Brain microvascular endothelial cell (primary cell): ENCODE results near the gene KIF25.

Source experiments
- DNase-seq: peaks from one replicate; pipeline ENCODE4 v3.0.0-alpha.2; 2020
- H3K27ac ChIP-seq: fragments of 250-450 bp; sonication (Bioruptor Pico); 2 replicates; pipeline ENCODE4 v1.5.1; 2020; ENCODE audit warnings: mild to moderate bottlenecking, moderate library complexity
- H3K27me3 ChIP-seq: fragments of 250-450 bp; sonication (Bioruptor Pico); replicated peaks from 2 replicates; pipeline ENCODE4 v1.5.1; 2020; ENCODE audit warnings: mild to moderate bottlenecking
- H3K36me3 ChIP-seq: fragments of 250-450 bp; sonication (Bioruptor Pico); replicated peaks from 2 replicates; pipeline ENCODE4 v1.5.1; 2020; ENCODE audit warnings: mild to moderate bottlenecking
- H3K4me3 ChIP-seq: 2 replicates; pipeline ENCODE4 v1.5.1; 2011; ENCODE audit warnings: low read depth, mild to moderate bottlenecking, control low read depth, low read length, moderate library complexity
- CTCF ChIP-seq: IDR thresholded peaks from 2 replicates; pipeline ENCODE4 v1.5.1; 2011; ENCODE audit warnings: low read depth, mild to moderate bottlenecking, moderate library complexity, low read length, control low read depth, inconsistent platforms; ENCODE audit errors: missing control alignments
- in situ Hi-C: cut with HindIII; loops from 2 replicates; pipeline ENCODE4 v1.10.0; 2017; ENCODE audit warnings: low sequenced_read_pairs, low pct_ligation_motif_present

Gene KIF25

GRCh38 chr6:167987396-167988153 is 9.9 kb upstream of the KIF25 start:
- Histone ChIP-seq H3K36me3 (no peaks in the 10 kb centered on the region), H3K27ac (no peak overlapping the region), H3K4me3 (no peak overlapping the region), H3K27me3 (no peaks in the 10 kb centered on the region)
- DNase-seq, result no peak
- in situ Hi-C loops, result no loop called here
- no peak for TF ChIP-seq CTCF

DNA sequence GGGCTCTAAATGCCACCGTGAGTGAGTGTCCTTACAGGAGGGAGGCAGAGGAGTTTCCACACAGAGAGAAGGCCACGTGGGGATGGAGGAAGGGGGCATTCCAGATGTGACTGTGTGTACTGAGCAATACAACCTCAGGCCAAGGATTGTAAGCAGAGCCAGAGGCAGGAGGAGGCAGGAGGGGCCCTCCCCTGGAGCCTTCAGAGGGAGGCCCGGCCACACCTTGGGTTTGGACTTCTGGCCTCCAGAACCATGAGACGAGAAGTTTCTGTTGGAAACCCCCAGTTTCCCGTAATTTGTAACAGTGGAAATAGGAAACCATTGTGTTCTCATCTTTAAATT is 9.3 kb upstream of the KIF25 start:
- in situ Hi-C loops, result no loop called here
- H3K4me3 ChIP-seq, result no peak overlapping the region

GRCh38 chr6:167988945-167989841 is 8.3 kb upstream of the KIF25 start:
- Histone ChIP-seq H3K27ac (no peak overlapping the region), H3K4me3 (no peak overlapping the region), H3K36me3 (no peaks in the 10 kb centered on the region), H3K27me3 (no peaks in the 10 kb centered on the region)
- no peak for DNase-seq
- TF ChIP-seq CTCF, result no peak
- in situ Hi-C loops, result no loop called here

More for the DNA sequence above, 9.3 kb upstream of the KIF25 start:
- Histone ChIP-seq H3K27me3 (no peaks in the 10 kb centered on the region), H3K27ac (no peak overlapping the region), H3K36me3 (no peaks in the 10 kb centered on the region)
- no peak for DNase-seq
- no peak for TF ChIP-seq CTCF

GRCh38 chr6:167990016-167990945 is 7.2 kb upstream of the KIF25 start:
- no peak for DNase-seq
- H3K27me3 ChIP-seq, result no peaks in the 10 kb centered on the region
- H3K4me3 ChIP-seq, result no peak overlapping the region
- TF ChIP-seq CTCF, result no peak
- H3K27ac ChIP-seq, result no peak overlapping the region
- H3K36me3 ChIP-seq, result no peaks in the 10 kb centered on the region
- in situ Hi-C loops, result no loop called here

DNA sequence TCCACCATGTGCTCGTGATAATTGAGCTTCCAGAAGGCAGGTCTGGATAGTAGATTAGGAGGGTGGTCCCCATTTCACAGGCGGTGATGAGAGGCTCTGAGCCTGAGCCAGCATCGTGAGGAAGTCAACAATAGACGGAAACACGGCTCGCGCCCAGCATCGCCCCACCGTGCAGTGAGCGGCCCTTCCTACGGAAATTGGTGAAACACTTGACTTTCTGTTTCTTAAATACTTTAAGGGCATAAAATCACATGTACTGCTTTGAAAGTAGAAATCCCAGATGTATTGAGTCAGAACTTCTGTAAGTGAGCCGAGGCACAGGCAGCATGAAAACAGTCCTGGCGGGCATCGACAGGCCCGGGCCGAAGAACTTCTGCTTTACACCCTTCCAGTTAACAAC is 4.3 kb upstream of the KIF25 start:
- no peak for TF ChIP-seq CTCF
- Histone ChIP-seq H3K27me3 (no peaks in the 10 kb centered on the region), H3K4me3 (no peak overlapping the region), H3K36me3 (no peaks in the 10 kb centered on the region), H3K27ac (no peak overlapping the region)
- DNase-seq, result no peak
- in situ Hi-C loops, result no loop called here
